HepG2 (cell line): ENCODE measurements around the gene FAM171A2. TPM values are rescaled to one million over a fixed set of nuclear protein-coding genes. Genes with fewer than 3 reads are reported as not detected.

Experiments
- ATAC-seq: fragments of 200-7000 bp; cut with Tn5 transposase; 3 replicates; pipeline ENCODE4 v1.9.1; 2020; ENCODE audit warnings: mild to moderate bottlenecking, moderate library complexity
- BruUV-seq: library from RNA; stranded (reverse); fragments of 400-500 nt; replicated peaks from 2 replicates; lab custom pipeline; 2021; lab: Mats Ljungman, UMichigan
- CTCF ChIA-PET: fragments of 300-600 bp; formaldehyde crosslinking; extraction: SDS; loops from one replicate; lab custom pipeline; 2021; ENCODE audit warnings: low total read pairs, inconsistent platforms, low intra/inter-chr PET ratio; lab: Yijun Ruan, JAX
- POLR2A ChIA-PET: fragments of 350-600 bp; sonication (Branson Sonifier 250); formaldehyde crosslinking; loops from one replicate; lab custom pipeline; 2020; ENCODE audit warnings: antibody characterized with exemption, inconsistent platforms; lab: Yijun Ruan, JAX
- DNase-seq: peaks from one replicate; pipeline ENCODE4 v3.0.0-alpha.2; 2015; ENCODE audit warnings: low spot score
- FAIRE-seq: peaks from 3 replicates; lab custom pipeline; 2011; peaks lifted over from hg19 to GRCh38; lab: Jason Lieb, UNC
- H2AFZ ChIP-seq: one replicate; pipeline ENCODE4 v1.6.1; 2011; ENCODE audit warnings: low read length, inconsistent platforms
- H3K27ac ChIP-seq: fragments of 300-600 bp; 3 replicates; pipeline ENCODE4 v1.8.0; 2011; ENCODE audit warnings: mixed run types, mild to moderate bottlenecking, mixed read lengths, low read length, inconsistent platforms; ENCODE audit not compliant: insufficient read depth; ENCODE audit errors: extremely low read length
- H3K27me3 ChIP-seq, 2 experiments: fragments of 200-600 bp in 1 of 2; 2 replicates in 1 of 2; 3 replicates in 1 of 2; pipeline versions ENCODE4 v1.6.0 to v1.8.0; 2011; ENCODE audit warnings: low read length in 2 of 2, mild to moderate bottlenecking in 2 of 2, moderate library complexity in 2 of 2, inconsistent platforms in 1 of 2; ENCODE audit not compliant: insufficient read depth in 2 of 2, control insufficient read depth in 1 of 2
- H3K36me3 ChIP-seq, 2 experiments: fragments of 200-600 bp in 1 of 2; replicated peaks in 1 of 2; 2 replicates in 1 of 2; 3 replicates in 1 of 2; pipeline versions ENCODE4 v1.5.1 to v1.8.0; 2011; ENCODE audit warnings: low read length in 2 of 2, inconsistent platforms in 1 of 2; ENCODE audit not compliant: insufficient read depth in 2 of 2, control insufficient read depth in 1 of 2
- H3K4me1 ChIP-seq: 2 replicates; pipeline ENCODE4 v1.5.1; 2012; ENCODE audit warnings: low read length, inconsistent platforms; ENCODE audit not compliant: insufficient read depth
- H3K4me2 ChIP-seq: 2 replicates; pipeline ENCODE4 v1.6.0; 2011; ENCODE audit warnings: low read depth, low read length, inconsistent platforms
- H3K4me3 ChIP-seq, 3 experiments: fragments of 200-600 bp in 1 of 3; sonication (generic), shearing (Covaris generic) in 1 of 3; replicated peaks in 1 of 3; 2 replicates each; pipeline ENCODE4 v1.5.1; 2011 to 2016; ENCODE audit warnings: low read length in 3 of 3, inconsistent platforms in 2 of 3, low read depth in 2 of 3, mild to moderate bottlenecking in 2 of 3, control low read depth in 1 of 3, mixed read lengths in 1 of 3; ENCODE audit not compliant: insufficient read depth in 1 of 3
- H3K79me2 ChIP-seq: one replicate; pipeline ENCODE4 v1.6.1; 2011; ENCODE audit warnings: low read length, inconsistent platforms; ENCODE audit not compliant: insufficient read depth
- H3K9ac ChIP-seq: 2 replicates; pipeline ENCODE4 v1.6.0; 2011; ENCODE audit warnings: mild to moderate bottlenecking, low read depth, low read length, inconsistent platforms; ENCODE audit not compliant: insufficient read depth
- H3K9me3 ChIP-seq: 2 replicates; pipeline ENCODE4 v1.5.1; 2012; ENCODE audit warnings: mild to moderate bottlenecking, low read length
- H4K20me1 ChIP-seq: 2 replicates; pipeline ENCODE4 v1.6.0; 2011; ENCODE audit warnings: inconsistent platforms, mild to moderate bottlenecking, low read length, moderate library complexity; ENCODE audit not compliant: insufficient read depth
- BHLHE40 ChIP-seq: IDR thresholded peaks from 2 replicates; pipeline ENCODE4 v1.6.1; 2011; ENCODE audit warnings: low read length, improper control_type of control experiment
- HNRNPLL ChIP-seq: fragments of 200-400 bp; formaldehyde crosslinking; IDR thresholded peaks from 2 replicates; pipeline ENCODE4 v1.6.1; 2017; ENCODE audit warnings: mild to moderate bottlenecking, low read depth, low read length; ENCODE audit not compliant: poor library complexity, severe bottlenecking
- HOXA3 ChIP-seq: sonication (generic); formaldehyde crosslinking; IDR thresholded peaks from 2 replicates; pipeline ENCODE4 v1.5.0; 2020; ENCODE audit warnings: missing genetic modification reagents
- KDM1A ChIP-seq: IDR thresholded peaks from 2 replicates; pipeline ENCODE4 v1.6.1; 2016; ENCODE audit warnings: missing compliant biosample characterization
- MAFF ChIP-seq: IDR thresholded peaks from 2 replicates; pipeline ENCODE4 v1.6.1; 2011; ENCODE audit warnings: low read depth, low read length, improper control_type of control experiment
- MEIS2 ChIP-seq: sonication (generic); formaldehyde crosslinking; IDR thresholded peaks from 2 replicates; pipeline ENCODE4 v1.9.0; 2021; ENCODE audit warnings: mild to moderate bottlenecking, missing genetic modification reagents
- NONO ChIP-seq, 2 experiments: fragments of 450-650 bp in 1 of 2; sonication (generic) in 1 of 2; formaldehyde crosslinking in 1 of 2; IDR thresholded peaks in 1 of 2; conservative IDR thresholded peaks in 1 of 2; 2 replicates each; pipeline versions ENCODE4 v1.6.1 to v1.8.0; 2017 to 2022; ENCODE audit warnings: mild to moderate bottlenecking in 1 of 2, missing genetic modification reagents in 1 of 2, moderate library complexity in 1 of 2
- ZBTB20 ChIP-seq: sonication (generic); formaldehyde crosslinking; IDR thresholded peaks from 2 replicates; pipeline ENCODE4 v1.8.1; 2023; ENCODE audit warnings: missing genetic modification reagents, low read depth, mild to moderate bottlenecking, borderline replicate concordance
- ZNF530 ChIP-seq: sonication (generic); formaldehyde crosslinking; IDR thresholded peaks from 2 replicates; pipeline ENCODE4 v1.5.0; 2020; ENCODE audit warnings: low read depth, mild to moderate bottlenecking, missing genetic modification reagents
- WGBS: methylation state at CpG from one replicate; pipeline ENCODE4 v1.1.6; 2017; ENCODE audit warnings: low lambda C conversion rate; 5-methylcytosine and 5-hydroxymethylcytosine counted together
- in situ Hi-C: cut with HindIII; loops from 2 replicates; pipeline ENCODE4 v1.10.0; 2017; ENCODE audit warnings: low pct_unique_long_range_greater_than_20kb; ENCODE audit not compliant: extremely low pct_ligation_motif_present
- intact Hi-C: fragments of 100-400 bp; cut with micrococcal nuclease; formaldehyde crosslinking; loops from one replicate; pipeline ENCODE4 v1.10.0; 2022; ENCODE audit not compliant: unreplicated experiment
- polyA plus RNA-seq, 8 experiments: library from polyadenylated mRNA; depleted of rRNA in 3 of 8; stranded (reverse) in 7 of 8; unstranded in 1 of 8; fragments of >200 nt; fragmentation: Illumina TruSeq in 4 of 8; extraction: Trizol in 4 of 8; gene quantifications; 2 replicates each; pipeline versions ENCODE4 v1.2.1 to v1.2.3, GENCODE V29; 2011 to 2016; ENCODE audit warnings: low read depth in 4 of 8, missing spikeins in 1 of 8, mixed read lengths in 1 of 8; ENCODE audit not compliant: insufficient read depth in 1 of 8
- total RNA-seq, 5 experiments: library from RNA; depleted of rRNA; stranded (reverse); fragments of >200 nt; fragmentation: Illumina TruSeq; extraction: Trizol; gene quantifications; 2 replicates each; pipeline ENCODE4 v1.2.3, GENCODE V29; 2016; ENCODE audit warnings: low read depth in 1 of 5
- TF ChIP-seq, protein P1 (sequence below), 2 experiments: sonication (generic) in 1 of 2; formaldehyde crosslinking in 1 of 2; IDR thresholded peaks; 2 replicates each; pipeline versions ENCODE4 v1.4.0 to v1.6.1; 2018 to 2020; ENCODE audit warnings: missing genetic modification reagents in 2 of 2, borderline replicate concordance in 1 of 2, low read depth in 1 of 2, mild to moderate bottlenecking in 1 of 2, missing biosample characterization in 1 of 2
- TF ChIP-seq, protein P2 (sequence below): sonication (generic); formaldehyde crosslinking; IDR thresholded peaks from 2 replicates; pipeline ENCODE4 v1.5.1; 2020; ENCODE audit warnings: mild to moderate bottlenecking, missing genetic modification reagents, moderate library complexity
- TF ChIP-seq, protein P3 (sequence below): sonication (generic); formaldehyde crosslinking; IDR thresholded peaks from 2 replicates; pipeline ENCODE4 v1.5.0; 2020; ENCODE audit warnings: mild to moderate bottlenecking, missing genetic modification reagents, moderate library complexity
- TF ChIP-seq, protein P4 (sequence below): sonication (generic); formaldehyde crosslinking; IDR thresholded peaks from 2 replicates; pipeline ENCODE4 v1.5.1; 2020; ENCODE audit warnings: missing genetic modification reagents, mild to moderate bottlenecking, borderline replicate concordance

Gene FAM171A2
- total and polyA plus RNA-seq, 2 of the 13 experiments (the other 11 are each of a cell fraction or from before 2014, with no cell fraction given) = 1.8 to 3.6 TPM

DNA sequence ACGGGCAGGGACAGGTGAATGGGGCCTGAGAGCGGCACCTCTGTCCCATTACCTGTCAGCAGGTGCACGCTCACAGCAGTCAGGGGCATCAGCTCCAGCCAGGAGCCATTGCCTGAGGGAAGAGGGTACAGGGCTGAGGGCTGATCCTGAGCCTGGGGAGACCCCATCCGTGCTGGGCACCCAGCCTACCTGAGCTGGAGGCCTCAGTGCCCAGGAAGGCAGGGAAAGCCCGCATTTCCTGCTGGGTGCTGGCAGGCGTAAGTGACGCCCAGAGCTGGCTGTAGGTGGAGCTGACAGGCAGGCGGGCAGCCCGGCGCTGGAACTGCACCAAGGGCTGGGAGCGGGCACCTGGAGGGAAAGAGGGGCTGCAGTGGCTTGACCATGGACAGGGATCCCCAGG, 7.4 kb downstream of the FAM171A2 start:
- peaks cover 16% of the 10 kb centered on the region for H3K4me1 ChIP-seq
- H3K79me2 ChIP-seq = no peaks in the 10 kb centered on the region
- H4K20me1 ChIP-seq = no peaks in the 10 kb centered on the region
- peaks cover 9 to 17% of the 10 kb centered on the region in 2 experiments; a peak in 4 of 5 replicates for H3K36me3 ChIP-seq
- ATAC-seq (peak; percentile 52), FAIRE-seq (no peak), DNase-seq (no peak)
- BruUV-seq = no TSS peak
- POLR2A ChIA-PET = interaction anchor here (4.8 kb wide), 1 partner anchor 11 kb away, joined by 24 read pairs; the partner anchor contains the start of gene GRN
- no peak overlapping the region for H3K4me2 ChIP-seq
- no peak overlapping the region for H2AFZ ChIP-seq
- no peak overlapping the region for H3K27ac ChIP-seq
- H3K9ac ChIP-seq = no peak overlapping the region
- WGBS = 20% methylated on average over 9 of the region's 11 CpGs
- CTCF ChIA-PET = no interaction called here
- no peaks in the 10 kb centered on the region for H3K9me3 ChIP-seq
- no peak overlapping the region; a peak in 1 of 6 replicates for H3K4me3 ChIP-seq
- H3K27me3 ChIP-seq = peaks cover 8 to 10% of the 10 kb centered on the region in 2 experiments; a peak in 3 of 5 replicates
- in situ Hi-C loops (no loop called here), intact Hi-C loops (loop anchor here (10.0 kb wide), 1 partner anchor 169 kb away; no protein-coding TSS in a partner anchor)
- TF ChIP-seq ZBTB20 (CRISPR knock-in tag) = no peak
- TF ChIP-seq, protein P1, sequence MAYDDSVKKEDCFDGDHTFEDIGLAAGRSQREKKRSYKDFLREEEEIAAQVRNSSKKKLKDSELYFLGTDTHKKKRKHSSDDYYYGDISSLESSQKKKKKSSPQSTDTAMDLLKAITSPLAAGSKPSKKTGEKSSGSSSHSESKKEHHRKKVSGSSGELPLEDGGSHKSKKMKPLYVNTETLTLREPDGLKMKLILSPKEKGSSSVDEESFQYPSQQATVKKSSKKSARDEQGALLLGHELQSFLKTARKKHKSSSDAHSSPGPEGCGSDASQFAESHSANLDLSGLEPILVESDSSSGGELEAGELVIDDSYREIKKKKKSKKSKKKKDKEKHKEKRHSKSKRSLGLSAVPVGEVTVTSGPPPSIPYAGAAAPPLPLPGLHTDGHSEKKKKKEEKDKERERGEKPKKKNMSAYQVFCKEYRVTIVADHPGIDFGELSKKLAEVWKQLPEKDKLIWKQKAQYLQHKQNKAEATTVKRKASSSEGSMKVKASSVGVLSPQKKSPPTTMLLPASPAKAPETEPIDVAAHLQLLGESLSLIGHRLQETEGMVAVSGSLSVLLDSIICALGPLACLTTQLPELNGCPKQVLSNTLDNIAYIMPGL (CRISPR knock-in tag; IDR thresholded peaks at IDR 0.05; ENCODE audit: borderline replicate concordance in 1 of 2, low read depth in 1 of 2) = 0 out of 4 replicates have a peak, but pooled peaks of 1 of the 2 experiments have one; percentile 32
- TF ChIP-seq KDM1A = no peak
- TF ChIP-seq NONO (IDR thresholded peaks at IDR 0.05) = no peak
- TF ChIP-seq NONO (CRISPR knock-in tag; conservative IDR thresholded peaks at IDR 0.05) = 0 out of 2 replicates have a peak, but pooled peaks have one; percentile 31
- no peak for TF ChIP-seq MEIS2 (CRISPR knock-in tag)
- TF ChIP-seq, protein P2, sequence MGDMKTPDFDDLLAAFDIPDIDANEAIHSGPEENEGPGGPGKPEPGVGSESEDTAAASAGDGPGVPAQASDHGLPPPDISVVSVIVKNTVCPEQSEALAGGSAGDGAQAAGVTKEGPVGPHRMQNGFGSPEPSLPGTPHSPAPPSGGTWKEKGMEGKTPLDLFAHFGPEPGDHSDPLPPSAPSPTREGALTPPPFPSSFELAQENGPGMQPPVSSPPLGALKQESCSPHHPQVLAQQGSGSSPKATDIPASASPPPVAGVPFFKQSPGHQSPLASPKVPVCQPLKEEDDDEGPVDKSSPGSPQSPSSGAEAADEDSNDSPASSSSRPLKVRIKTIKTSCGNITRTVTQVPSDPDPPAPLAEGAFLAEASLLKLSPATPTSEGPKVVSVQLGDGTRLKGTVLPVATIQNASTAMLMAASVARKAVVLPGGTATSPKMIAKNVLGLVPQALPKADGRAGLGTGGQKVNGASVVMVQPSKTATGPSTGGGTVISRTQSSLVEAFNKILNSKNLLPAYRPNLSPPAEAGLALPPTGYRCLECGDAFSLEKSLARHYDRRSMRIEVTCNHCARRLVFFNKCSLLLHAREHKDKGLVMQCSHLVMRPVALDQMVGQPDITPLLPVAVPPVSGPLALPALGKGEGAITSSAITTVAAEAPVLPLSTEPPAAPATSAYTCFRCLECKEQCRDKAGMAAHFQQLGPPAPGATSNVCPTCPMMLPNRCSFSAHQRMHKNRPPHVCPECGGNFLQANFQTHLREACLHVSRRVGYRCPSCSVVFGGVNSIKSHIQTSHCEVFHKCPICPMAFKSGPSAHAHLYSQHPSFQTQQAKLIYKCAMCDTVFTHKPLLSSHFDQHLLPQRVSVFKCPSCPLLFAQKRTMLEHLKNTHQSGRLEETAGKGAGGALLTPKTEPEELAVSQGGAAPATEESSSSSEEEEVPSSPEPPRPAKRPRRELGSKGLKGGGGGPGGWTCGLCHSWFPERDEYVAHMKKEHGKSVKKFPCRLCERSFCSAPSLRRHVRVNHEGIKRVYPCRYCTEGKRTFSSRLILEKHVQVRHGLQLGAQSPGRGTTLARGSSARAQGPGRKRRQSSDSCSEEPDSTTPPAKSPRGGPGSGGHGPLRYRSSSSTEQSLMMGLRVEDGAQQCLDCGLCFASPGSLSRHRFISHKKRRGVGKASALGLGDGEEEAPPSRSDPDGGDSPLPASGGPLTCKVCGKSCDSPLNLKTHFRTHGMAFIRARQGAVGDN (CRISPR knock-in tag) = peak; percentile 20; the same call in 1 of the 2 replicates
- TF ChIP-seq HNRNPLL = peak; percentile 49
- TF ChIP-seq MAFF = no peak
- TF ChIP-seq, protein P3, sequence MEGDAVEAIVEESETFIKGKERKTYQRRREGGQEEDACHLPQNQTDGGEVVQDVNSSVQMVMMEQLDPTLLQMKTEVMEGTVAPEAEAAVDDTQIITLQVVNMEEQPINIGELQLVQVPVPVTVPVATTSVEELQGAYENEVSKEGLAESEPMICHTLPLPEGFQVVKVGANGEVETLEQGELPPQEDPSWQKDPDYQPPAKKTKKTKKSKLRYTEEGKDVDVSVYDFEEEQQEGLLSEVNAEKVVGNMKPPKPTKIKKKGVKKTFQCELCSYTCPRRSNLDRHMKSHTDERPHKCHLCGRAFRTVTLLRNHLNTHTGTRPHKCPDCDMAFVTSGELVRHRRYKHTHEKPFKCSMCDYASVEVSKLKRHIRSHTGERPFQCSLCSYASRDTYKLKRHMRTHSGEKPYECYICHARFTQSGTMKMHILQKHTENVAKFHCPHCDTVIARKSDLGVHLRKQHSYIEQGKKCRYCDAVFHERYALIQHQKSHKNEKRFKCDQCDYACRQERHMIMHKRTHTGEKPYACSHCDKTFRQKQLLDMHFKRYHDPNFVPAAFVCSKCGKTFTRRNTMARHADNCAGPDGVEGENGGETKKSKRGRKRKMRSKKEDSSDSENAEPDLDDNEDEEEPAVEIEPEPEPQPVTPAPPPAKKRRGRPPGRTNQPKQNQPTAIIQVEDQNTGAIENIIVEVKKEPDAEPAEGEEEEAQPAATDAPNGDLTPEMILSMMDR (CRISPR knock-in tag) = peak; percentile 64
- 0 out of 2 replicates have a peak, but pooled peaks have one; percentile 19 for TF ChIP-seq HOXA3 (CRISPR knock-in tag)
- no peak for TF ChIP-seq ZNF530
- TF ChIP-seq BHLHE40 = no peak
- TF ChIP-seq, protein P4, sequence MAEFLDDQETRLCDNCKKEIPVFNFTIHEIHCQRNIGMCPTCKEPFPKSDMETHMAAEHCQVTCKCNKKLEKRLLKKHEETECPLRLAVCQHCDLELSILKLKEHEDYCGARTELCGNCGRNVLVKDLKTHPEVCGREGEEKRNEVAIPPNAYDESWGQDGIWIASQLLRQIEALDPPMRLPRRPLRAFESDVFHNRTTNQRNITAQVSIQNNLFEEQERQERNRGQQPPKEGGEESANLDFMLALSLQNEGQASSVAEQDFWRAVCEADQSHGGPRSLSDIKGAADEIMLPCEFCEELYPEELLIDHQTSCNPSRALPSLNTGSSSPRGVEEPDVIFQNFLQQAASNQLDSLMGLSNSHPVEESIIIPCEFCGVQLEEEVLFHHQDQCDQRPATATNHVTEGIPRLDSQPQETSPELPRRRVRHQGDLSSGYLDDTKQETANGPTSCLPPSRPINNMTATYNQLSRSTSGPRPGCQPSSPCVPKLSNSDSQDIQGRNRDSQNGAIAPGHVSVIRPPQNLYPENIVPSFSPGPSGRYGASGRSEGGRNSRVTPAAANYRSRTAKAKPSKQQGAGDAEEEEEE (CRISPR knock-in tag) = no peak
